ENCODE measurements around the gene CLMN.
A peak's percentile ranks its signal among the peaks of the same experiment; 100 is the strongest.
"Not testable (repeated sequence)": the region's sequence is repeated elsewhere in the genome, so short reads cannot be mapped to it uniquely, and the experiment has no call there.

Gene CLMN

DNA sequence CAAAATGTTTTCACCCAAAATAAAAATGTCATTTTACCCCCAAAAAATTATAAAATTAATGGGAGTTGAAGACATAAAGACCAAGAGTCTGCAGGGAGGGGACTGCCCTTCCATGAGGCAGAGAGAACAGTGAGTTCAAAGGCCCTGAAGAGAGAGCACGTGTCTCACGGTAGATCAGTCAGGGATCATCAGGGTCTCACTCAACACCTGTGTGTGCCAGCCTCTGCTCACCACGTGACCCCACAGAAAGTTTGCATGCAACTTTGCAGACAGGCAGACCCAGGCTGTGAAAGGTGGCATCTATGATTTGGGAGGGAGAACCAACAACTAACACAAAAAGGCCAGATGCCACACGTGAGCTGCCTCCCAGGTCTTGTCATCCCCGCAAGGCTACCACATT, 33.1 kb downstream of the CLMN start:
- no peak for DNase-seq

DNA sequence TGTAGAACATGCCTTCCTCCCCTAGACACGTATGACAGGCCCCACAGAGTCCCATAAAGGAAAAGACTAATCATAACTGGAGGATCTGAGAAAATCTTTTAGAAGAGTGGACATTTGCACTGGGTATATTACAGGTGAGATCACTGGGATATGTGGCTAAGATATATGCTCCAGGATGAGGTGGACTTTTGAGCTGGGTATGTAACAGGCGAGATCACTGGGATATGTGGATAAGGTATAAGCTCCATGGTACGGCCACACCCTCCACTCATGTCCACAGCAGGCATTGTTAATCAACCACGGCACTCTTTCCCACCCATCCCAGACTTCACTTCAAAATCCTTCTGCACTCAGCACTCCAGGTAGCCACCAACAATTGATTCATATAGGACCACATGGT, 34.1 kb downstream of the CLMN start:
- DNase-seq = no peak

GRCh38 chr14:95283802-95284201, 35.9 kb downstream of the CLMN start:
- DNase-seq = not testable (repeated sequence)

DNA sequence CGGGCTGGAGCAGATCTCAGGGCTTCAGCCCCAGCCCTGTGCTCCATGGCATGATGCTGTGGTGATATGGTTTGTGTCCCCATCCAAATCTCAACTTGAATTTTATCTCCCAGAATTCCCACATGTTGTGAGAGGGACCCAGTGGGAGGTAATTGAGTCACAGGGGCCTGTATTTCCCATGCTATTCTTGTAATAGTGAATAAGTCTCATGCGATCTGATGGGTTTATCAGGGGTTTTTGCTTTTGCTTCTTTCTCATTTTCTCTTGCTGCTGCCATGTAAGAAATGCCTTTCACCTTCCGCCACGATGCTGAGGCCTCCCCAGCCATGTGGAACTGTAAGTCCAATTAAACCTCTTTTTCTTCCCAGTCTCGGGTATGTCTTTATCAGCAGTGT, 36.7 kb downstream of the CLMN start:
- not testable (repeated sequence) for DNase-seq

GRCh38 chr14:95282354-95282985, 37.2 kb downstream of the CLMN start:
- no peak for DNase-seq

GRCh38 chr14:95281560-95282176, 38.0 kb downstream of the CLMN start:
- DNase-seq = no peak

DNA sequence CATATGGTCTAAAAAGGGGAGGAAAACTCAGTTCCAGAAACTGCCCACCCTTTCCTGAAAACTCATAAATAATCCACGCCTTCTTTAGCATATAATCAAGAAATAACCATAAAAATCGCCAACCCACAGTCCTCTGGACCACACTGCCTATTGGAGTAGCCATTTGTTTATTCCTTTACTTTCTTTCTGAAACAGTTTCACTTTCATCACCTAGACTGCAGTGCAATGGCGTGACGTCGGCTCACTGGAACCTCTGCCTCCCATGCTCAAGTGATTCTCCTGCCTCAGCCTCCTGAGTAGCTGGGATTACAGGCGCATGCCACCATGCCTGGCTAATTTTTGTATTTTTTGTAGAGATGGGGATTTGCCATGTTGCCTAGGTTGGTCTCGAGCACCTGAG, 44.2 kb downstream of the CLMN start:
- no peak for DNase-seq

- no peak for DNase-seq
Measured at GRCh38 chr14:95274874-95275273, 44.8 kb downstream of the CLMN start.

DNA sequence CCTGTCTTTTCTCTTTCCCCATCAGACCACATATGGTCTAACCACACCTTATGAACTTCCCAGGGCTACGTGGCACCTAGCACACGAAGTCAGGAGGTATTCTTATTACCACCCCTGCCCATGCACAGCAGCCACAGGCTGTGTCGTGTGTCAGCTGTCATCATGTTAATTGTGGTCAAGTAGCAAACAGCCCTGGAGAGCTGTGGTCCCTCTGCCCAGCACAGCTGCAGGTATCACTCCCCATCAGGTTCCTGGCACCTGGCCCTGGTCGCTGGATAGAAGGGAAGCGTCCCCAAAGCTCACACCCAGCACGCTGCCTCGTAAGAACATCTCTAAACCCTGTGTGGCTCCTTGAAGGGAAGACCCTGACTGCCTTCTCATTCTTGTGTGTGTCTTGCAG, 45.4 kb downstream of the CLMN start:
- DNase-seq = no peak

DNA sequence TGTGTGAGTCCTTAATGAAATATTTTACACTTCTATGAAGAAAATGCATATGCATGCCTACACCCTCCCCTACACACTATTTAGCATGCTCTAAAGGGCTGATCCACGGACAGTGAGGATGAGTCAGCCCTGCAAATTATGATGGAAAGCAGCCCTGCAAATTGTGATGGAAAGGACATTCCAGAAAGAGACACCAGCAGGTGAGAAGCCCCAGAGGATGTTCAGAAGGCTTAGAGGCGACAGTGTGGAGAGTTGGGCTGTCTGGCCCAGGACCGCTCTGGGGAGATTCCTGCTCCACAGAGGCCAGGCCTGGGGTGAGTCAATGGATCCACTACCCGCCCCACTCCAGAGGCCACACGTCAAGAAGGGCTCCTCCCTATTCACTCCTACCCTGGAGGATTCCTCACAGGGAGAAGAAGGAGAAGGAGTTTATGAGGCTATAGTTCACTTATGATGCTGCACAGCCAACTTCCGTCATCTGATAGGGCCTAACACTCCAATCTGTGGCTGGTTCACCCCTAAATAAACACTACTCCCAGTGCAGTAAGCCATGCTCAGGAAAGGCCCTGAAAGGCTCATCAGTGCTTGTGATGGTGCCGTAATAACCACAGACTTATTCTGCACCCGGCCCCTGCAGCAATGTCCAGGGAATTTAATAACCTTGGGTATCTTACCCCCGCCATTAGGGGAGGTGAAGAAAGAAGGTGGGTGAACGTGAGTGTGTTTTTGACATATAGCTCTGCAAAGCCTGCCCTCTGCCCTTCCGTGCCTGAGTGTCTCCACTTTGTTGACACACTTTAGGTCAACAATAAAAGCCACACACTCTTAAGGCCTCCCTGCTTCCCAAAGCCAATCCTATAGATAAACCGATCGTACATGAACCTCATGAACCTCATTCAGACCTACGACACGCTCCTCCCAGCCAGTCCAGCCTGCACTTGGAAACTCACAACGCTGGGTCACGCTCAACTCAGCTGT, 46.4 kb downstream of the CLMN start:
- no peak for DNase-seq

DNA sequence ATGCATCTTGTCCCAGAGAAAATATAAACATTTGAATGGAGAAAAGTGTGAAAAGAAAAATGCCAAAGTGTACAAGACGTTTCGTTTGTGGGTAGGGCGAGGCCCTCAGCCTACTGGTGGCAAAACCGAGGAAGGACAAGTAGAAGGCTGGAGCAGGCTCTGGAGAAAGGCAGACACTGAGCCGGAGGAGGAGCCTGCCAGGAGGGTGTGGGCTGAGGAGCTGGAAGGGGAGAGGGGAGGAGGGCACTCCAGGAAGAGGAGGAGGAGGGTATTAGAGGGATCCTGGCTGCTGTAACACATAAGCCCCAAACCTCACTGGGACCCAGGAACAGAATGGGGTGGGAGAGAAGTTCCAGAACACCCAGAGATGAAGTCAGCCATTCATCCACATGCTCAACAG, 47.7 kb downstream of the CLMN start:
- no peak for DNase-seq

DNA sequence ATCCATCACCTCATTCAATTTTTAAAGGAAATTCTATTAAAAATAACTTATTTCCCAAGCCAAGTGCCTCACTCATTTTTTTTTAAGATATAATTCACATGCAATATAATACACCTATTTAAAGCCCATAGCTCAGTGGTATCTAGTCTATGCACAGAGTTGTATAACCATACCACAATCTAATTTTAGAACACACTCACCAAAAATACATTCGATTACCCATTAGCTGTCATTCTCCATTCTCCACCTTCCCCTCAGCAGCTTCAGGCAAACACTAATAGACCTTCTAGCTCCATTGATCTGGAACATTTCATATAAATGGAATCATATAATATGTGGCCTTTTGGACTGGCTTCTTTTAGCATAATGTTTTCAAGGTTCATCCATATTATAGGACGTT, 49.5 kb downstream of the CLMN start:
- no peak for DNase-seq

DNA sequence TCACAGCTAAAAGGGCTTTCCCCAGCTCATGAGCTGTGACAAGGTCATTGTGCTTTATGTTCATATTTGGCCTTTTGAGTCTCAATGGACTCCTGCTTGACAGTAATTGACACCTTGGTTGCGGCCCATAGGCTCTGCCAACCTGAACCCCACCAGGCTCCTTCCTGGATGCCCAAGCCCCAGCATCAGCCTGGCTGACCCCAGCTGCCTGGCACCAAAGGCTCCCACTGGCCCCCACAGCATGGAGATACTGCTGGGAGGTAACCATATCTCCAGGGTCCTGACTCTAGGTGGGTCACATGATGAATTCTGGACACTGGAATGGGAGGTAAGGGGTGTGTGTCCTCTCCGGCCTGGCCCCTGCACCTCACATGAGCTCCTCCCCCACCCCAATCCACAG, 50.2 kb downstream of the CLMN start:
- no peak for DNase-seq

GRCh38 chr14:95268350-95268749, 51.4 kb downstream of the CLMN start:
- no peak for DNase-seq

- DNase-seq = no peak
Measured at GRCh38 chr14:95267306-95267705, 52.4 kb downstream of the CLMN start.

- peak in 1 of 2 donors; percentile 9 for DNase-seq
Measured at GRCh38 chr14:95265106-95266094, 54.3 kb downstream of the CLMN start.

GRCh38 chr14:95264271-95264973, 55.3 kb downstream of the CLMN start:
- no peak for DNase-seq

DNA sequence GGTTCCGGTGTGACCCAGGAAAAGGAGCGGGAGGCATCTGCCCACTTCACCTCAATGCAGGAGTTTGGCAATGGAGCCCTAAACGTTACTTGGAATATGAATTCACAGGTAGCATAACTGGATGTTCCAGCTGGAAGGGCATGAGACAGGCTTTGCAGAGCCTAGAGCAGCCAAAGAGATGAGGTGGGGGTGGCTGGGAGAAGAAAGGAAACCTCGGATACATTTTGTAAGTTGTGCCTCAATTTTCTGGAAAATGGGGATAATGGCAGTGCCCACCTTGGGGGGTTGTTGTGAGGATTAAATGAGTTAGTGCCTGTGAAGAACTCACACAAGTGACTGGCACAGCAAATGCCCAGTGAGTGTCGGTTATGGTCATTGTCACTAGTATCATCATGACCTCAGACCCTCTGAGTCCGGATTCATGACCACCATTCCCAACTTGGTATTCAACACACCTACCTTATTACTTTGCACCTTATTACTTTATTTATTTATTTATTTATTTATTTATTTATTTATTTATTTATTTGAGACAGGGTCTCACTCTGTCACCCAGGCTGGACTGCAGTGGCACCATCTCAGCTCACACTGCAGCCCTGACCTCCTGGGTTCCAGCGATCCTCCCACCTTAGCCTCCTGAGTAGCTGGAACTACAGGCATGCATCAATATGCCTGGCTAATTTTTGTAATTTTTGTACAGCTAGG, 56.0 kb downstream of the CLMN start:
- no peak for DNase-seq

- DNase-seq = no peak
Measured at GRCh38 chr14:95262511-95262891, 57.2 kb downstream of the CLMN start.

GRCh38 chr14:95261616-95262510, 57.8 kb downstream of the CLMN start:
- no peak for DNase-seq
